Fibroblast of skin of left biceps (primary cell): Measurements from ENCODE around the gene FBLL1.
"Not testable (repeated sequence)": the region's sequence is repeated elsewhere in the genome, so short reads cannot be mapped to it uniquely, and the experiment has no call there.

Experiments used
- DNase-seq, 2 experiments: peaks; one replicate each; pipeline ENCODE4 v3.0.0-alpha.2; 2013; ENCODE audit warnings: low read depth in 2 of 2

The FBLL1 gene

DNA sequence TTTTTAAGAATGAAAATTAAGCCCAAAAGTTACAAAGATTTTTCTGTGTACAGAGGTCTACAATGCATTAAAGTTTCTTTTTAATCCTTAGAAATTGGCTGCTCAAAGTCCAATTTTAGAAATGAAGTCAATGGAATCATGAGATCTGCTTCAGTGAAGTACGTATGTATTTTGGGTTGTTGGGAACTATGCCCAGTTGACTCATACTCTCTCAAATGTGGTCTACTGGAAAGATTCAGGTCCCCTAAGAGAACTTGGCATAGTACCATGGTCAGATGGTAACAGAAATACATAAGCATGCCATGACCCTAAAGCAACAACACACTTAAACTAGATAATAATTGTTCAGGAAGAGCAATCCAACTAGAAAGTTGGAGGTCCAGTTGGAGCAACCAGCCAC is 23.0 kb downstream of the FBLL1 start:
- peak; percentile 83 to 88 for DNase-seq

DNA sequence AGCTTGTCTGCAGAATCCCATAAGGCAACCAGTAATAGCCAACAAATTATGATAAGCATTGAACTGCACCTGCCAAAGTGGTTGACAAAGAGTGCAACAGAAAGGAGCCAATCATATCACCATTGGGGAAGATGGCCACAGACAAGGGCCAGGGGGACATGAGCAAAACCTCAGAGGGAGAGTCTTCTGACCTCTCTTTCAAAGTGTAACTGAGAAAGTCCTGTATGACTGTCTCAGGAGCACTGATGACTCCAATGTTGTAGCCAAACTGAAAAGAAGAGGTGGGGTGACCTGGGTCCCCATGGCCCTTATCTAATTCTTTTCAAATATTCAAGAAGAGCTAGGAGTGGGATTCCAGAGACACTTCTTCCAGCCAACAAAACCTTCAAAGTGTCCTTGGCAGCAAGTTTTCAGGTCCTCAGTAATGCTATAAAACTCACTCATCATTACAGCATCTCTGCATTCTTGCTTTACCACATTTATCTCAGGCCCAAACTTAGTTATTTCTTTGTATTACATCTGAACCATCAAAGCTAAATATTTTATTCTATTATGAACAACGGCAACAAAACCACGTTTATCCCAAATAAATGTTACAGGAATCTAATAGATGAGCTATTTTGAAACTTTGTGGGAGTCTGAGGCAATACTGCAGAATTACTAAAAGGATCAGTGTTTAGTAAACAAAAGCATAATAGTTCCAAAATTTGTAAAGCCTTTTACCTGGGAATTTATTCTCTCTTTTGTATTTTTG is 24.4 kb downstream of the FBLL1 start:
- no peak for DNase-seq

DNA sequence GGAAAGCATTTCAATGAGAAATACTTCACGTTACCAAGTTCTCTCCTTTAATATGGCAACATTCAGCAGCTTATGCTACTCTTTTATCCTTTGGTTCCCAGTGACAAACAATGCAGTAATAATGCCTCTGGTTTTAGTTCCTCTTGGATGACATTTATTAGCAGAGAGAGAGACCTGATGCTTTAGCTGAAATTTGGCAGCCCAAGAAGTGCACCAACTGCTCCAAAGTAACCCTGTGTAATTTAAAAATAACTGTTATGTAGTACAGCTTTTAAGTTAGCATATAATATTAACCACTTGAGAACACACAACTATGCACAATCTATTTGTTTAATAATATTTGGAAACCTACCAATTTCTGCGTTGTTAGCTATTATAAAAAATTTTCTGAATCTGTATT is 28.3 kb downstream of the FBLL1 start:
- no peak for DNase-seq

DNA sequence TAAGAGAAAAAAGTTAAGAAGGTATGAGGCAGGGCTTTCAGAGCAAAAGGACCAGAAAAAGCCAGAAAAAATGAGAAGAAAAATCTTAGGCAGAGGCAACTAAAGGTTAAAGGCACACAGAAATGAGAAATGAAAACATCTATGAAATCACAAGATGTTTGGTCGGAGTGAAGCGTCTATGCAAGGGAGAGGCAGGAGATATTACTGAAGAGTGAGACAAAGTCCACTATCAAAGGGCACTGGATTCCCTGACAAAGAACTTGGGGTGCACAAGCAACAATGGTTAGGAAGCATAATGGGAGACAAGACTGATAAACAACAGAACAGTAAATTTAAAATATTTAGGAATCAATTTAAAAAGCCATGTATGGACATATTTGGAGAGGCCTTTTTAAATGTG is 33.2 kb downstream of the FBLL1 start:
- no peak for DNase-seq

DNA sequence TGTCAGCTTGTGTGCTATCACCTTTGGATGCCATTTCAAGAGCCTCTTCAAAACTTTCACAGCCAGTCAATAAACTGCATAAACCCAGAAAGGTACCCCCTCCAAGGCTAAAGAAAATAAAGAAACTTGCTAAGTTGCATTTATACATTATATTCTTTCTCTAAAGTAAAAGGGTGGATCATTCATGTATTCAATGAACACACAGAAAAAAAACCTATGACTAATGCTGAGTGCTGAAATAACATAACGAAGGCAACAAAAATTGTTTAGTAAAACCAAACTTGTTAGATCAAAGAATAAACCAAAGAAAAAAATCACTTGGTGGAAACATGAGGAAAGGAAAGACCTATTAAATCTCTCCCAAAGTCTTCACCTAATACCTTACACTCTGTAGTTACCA is 34.9 kb downstream of the FBLL1 start:
- DNase-seq: no peak

GRCh38 chr5:168568738-168569137 is 39.6 kb downstream of the FBLL1 start:
- DNase-seq: no peak

DNA sequence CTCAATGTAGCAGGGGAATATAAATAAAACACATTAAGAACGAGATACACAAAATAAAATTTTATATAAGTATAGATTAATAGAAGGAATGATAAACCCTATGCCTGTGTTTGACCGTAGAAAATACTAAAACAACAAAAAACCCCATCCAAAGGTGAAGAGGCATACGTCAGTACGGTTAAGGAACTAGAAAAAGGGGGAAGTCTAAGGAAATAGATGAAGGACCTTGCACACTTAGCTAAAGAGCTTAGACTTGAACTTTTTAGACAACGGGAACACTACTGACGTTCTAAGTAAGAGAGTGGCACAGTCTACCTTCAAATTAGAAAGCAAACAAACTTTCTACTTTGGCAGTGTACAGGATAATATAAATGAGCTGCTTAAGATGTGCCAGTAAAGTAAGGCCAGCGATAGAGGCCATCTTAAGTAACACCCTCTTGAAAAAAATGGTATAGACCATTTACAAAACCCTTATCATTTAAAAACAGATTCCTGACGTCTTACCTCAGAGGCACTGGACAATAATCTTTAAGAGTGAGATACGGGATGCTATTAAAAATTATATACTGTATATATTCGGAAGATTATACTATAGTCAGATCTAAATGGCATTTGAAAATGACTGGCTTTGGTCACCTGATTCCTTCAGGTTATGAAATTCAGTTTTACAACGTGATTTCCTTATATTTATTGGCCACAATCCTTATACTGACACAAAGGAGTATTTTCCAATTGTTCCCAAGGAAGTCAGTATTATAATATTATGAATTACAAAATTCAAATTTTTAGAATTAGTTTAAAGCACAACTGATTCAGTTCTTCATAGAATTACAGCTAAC is 41.6 kb downstream of the FBLL1 start:
- no peak for DNase-seq

- DNase-seq: not testable (repeated sequence)
Measured at GRCh38 chr5:168573663-168574062, 44.6 kb downstream of the FBLL1 start.

DNA sequence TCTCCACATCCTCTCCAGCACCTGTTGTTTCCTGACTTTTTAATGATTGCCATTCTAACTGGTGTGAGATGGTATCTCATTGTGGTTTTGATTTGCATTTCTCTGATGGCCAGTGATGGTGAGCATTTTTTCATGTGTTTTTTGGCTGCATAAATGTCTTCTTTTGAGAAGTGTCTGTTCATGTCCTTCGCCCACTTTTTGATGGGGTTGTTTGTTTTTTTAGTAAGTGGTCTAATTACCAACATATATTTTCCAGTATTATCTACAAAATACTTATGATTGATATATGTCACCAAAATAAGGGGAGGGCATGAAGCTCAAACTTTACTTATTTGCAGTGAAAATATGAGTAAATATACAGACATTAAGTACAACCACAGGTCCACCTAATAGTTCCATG is 45.1 kb downstream of the FBLL1 start:
- not testable (repeated sequence) for DNase-seq

DNA sequence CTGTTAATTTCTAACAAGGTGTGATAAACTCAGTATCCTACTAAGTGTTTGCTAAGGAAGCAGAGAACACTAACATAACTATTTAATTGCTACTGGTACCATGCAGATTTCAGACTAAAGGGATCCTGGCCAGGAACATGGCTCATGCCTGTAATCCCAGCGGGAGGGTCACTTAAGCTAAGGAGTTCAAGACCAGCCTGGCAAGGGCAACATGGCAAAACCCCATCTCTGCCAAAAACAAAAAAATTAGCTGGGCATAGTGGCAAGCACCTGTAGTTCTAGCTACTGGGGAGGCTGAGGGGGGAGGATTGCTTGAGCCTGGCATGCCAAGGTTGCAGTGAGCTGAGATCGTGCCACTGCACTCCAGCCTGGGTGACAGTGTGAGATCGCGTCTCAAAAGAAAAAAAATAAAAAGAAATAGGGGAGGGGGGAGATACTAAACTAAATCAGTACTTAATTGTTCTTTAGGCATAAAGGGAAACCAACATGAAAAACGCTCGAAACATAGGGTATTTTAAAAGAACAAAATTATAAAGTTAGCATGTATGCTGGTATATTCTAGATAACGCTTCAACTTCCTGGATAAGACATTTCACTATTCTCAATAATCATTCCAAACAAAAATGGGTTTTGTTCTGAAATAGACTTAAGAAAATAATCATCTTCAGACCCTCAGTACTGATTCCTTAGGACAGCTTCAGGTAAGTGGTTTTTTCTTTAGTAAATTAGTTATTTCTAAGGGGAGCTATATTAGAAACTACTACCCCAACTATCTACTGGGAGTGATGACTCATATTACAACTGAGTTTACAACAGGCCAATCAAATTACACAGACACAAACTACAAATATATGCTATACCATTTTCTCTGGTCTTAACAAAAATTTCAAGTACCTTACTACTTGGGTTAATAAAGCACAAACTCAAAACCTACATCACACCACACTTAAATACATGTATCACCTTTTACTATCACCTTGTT is 46.6 kb downstream of the FBLL1 start:
- DNase-seq: no peak

DNA sequence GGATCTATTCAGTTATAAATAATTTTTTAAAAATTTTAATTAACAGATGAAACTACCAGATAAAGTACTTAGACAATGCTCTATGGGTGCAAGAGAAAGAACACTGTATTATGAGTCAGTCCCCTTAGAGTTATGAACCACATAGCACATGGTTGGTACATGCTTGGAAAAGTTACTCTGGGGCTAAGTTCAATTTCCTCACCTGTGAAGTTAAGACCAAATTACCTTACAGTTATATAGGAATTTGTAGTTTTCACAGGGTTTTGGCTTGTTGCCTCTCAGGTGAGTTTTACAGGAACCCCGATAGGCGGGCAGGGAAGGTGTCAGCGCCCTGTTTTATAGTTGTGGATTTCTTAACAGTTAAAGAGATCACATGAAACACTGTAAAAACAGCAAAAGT is 48.9 kb downstream of the FBLL1 start:
- no peak for DNase-seq

GRCh38 chr5:168578538-168579487 is 49.7 kb downstream of the FBLL1 start, which contains the start of gene PANK3:
TSS of gene PANK3 (minus strand) at chr5:168579368. CDS start at chr5:168579283, 85 bp downstream.
- no peak for DNase-seq

GRCh38 chr5:168579488-168580226 is 50.6 kb downstream of the FBLL1 start:
- DNase-seq: peak; percentile 97 to 98

DNA sequence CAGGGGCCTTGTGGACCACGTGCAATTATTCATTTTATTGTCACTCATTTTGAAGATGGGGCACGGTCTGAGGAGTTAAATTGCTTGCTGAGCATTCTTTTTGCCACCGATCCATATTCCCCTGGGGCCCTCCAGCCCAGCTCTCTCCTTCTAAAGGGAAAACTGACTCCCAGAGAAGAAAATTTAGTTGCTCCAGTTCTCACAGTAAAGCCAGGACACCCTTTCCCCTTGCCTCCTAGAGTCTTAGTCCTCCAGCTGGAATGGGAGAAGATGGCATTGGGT is 51.1 kb downstream of the FBLL1 start:
- no peak for DNase-seq
